CD4-positive, alpha-beta T cell (primary cell): Measurements from ENCODE around the gene NECAB3. TPM values are rescaled to one million over a fixed set of nuclear protein-coding genes. Genes with fewer than 3 reads are reported as not detected.
A peak's percentile ranks its signal among the peaks of the same experiment; 100 is the strongest.

ENCODE experiments used
- ATAC-seq: fragments of 200-7000 bp; cut with Tn5 transposase; one replicate; pipeline ENCODE4 v1.10.0; 2022; ENCODE audit warnings: mild to moderate bottlenecking; ENCODE audit not compliant: poor library complexity
- CTCF ChIA-PET: fragments of 350-600 bp; sonication (Branson Sonifier 250); formaldehyde crosslinking; loops from one replicate; lab custom pipeline; 2021; ENCODE audit warnings: antibody characterized with exemption, inconsistent platforms; lab: Charles Lee
- POLR2A ChIA-PET: fragments of 350-600 bp; sonication (Branson Sonifier 250); formaldehyde crosslinking; loops from one replicate; lab custom pipeline; 2021; ENCODE audit warnings: antibody characterized with exemption, inconsistent platforms; lab: Charles Lee
- DNase-seq, 14 experiments: peaks; one replicate each; pipeline ENCODE4 v3.0.0-alpha.2; 2013 to 2020; ENCODE audit warnings: mixed read lengths in 2 of 14
- H3K27ac ChIP-seq, 2 donors: one replicate each; pipeline versions ENCODE4 v1.5.1 to v1.7.0; 2013; ENCODE audit warnings: low read length in 2 of 2, low read depth in 1 of 2, mild to moderate bottlenecking in 1 of 2
- H3K27me3 ChIP-seq, 2 experiments: 1 replicate in 1 of 2; 2 replicates in 1 of 2; pipeline versions ENCODE4 v1.6.1 to v1.7.0; 2013; ENCODE audit warnings: low read length in 2 of 2, control low read depth in 1 of 2, mild to moderate bottlenecking in 1 of 2, moderate library complexity in 1 of 2; ENCODE audit not compliant: insufficient read depth in 2 of 2, control insufficient read depth in 1 of 2
- H3K36me3 ChIP-seq: one replicate; pipeline ENCODE4 v1.6.1; 2013; ENCODE audit warnings: low read length, control low read depth; ENCODE audit not compliant: insufficient read depth
- H3K4me1 ChIP-seq: one replicate; pipeline ENCODE4 v1.6.1; 2013; ENCODE audit warnings: low read length, control low read depth; ENCODE audit not compliant: insufficient read depth
- H3K4me3 ChIP-seq: one replicate; pipeline ENCODE4 v1.5.1; 2013; ENCODE audit warnings: mild to moderate bottlenecking, low read length, moderate library complexity
- H3K9me3 ChIP-seq, 2 experiments: 1 replicate in 1 of 2; 2 replicates in 1 of 2; pipeline versions ENCODE4 v1.6.1 to v1.7.0; 2013; ENCODE audit warnings: low read length in 2 of 2, mild to moderate bottlenecking in 2 of 2, control low read depth in 1 of 2, moderate library complexity in 1 of 2; ENCODE audit not compliant: control insufficient read depth in 1 of 2, insufficient read depth in 1 of 2
- H3K27ac Mint-ChIP-seq: one replicate; pipeline ENCODE4 v1.8.0; 2020; ENCODE audit warnings: mixed read lengths
- H3K27me3 Mint-ChIP-seq: one replicate; pipeline ENCODE4 v1.8.0; 2021; ENCODE audit warnings: mixed read lengths
- H3K36me3 Mint-ChIP-seq: one replicate; pipeline ENCODE4 v1.8.0; 2021; ENCODE audit warnings: low read depth, mixed read lengths
- H3K4me1 Mint-ChIP-seq: one replicate; pipeline ENCODE4 v1.8.0; 2021; ENCODE audit warnings: low read depth, mixed read lengths
- H3K4me3 Mint-ChIP-seq: one replicate; pipeline ENCODE4 v1.8.0; 2020; ENCODE audit warnings: mild to moderate bottlenecking, mixed read lengths
- H3K9me3 Mint-ChIP-seq: one replicate; pipeline ENCODE4 v1.8.0; 2020; ENCODE audit warnings: mixed read lengths
- intact Hi-C, 2 experiments: fragments of 100-400 bp; cut with DNase I in 1 of 2; cut with micrococcal nuclease in 1 of 2; formaldehyde crosslinking; loops; one replicate each; pipeline versions ENCODE4 v1.15.1 to v1.9.0; 2023 to 2025; cut with DNase I, micrococcal nuclease
- total RNA-seq, 174 experiments: library from RNA in 2 of 174; stranded (reverse) in 2 of 174; gene quantifications; one replicate each; pipeline ENCODE4 v1.2.3 and lab custom pipeline; 2021 to 2026
- TF ChIP-seq, protein P1 (sequence below): fragments of 200-600 bp; IDR thresholded peaks from one replicate; pipeline ENCODE4 v1.8.0; 2022; ENCODE audit warnings: antibody characterized with exemption, mild to moderate bottlenecking

The NECAB3 gene
- total RNA-seq, 2 experiments from 2014 or later, result 8.7 to 9.2 TPM

DNA sequence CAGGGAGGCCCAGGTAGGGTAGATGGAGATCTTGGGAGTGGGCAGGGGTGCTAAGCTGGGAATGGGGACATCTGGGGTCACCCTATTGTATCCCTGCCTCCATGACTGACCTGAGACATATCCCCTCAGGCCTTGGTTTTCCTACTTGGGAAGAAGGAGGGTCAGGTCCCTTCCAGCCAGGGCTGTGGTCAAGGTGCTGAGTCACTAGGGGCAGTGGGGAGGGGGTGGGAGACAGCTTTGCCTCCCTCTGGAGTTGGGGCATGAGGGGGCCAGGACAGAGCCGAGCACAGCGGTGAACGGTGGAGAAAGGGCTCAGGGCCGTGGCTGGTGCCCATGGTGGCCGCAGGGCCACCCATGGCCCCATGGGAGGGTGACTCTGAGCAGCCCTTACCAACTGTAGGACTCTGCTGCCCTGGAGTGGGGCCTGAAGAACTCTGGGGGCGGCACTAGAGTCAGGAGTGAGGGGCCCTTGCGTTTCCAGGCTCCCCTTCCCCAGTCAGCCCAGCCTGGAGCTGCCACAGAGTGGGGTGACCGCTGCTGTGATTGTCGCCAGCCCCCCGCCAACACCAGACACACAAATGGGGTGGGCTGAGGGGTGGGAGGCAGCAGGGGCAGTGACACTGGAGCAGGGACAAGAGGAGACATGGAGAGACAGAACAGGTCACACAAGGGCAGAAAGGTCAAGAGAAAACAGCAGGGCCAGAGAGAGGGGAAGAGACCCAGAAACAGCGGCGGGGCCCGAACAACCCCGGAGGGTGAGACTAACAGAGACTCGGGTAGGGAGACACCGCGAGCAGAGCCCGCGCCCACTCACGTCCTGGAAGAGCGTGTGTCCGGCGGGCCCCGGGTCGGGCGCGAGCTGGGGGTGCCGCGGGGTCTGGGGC lies 576 bp downstream of the NECAB3 start:
- DNase-seq (no peak), ATAC-seq (no peak)
- intact Hi-C loops, result no loop called here
- H3K9me3 Mint-ChIP-seq, result no peaks in the 10 kb centered on the region
- H3K4me3 Mint-ChIP-seq, result peak overlapping the region; percentile 87
- CTCF ChIA-PET, result no interaction called here
- no peaks in the 10 kb centered on the region for H3K36me3 Mint-ChIP-seq
- no peak overlapping the region for H3K27ac ChIP-seq
- H3K36me3 ChIP-seq, result no peaks in the 10 kb centered on the region
- H3K4me1 Mint-ChIP-seq, result peaks cover 33% of the 10 kb centered on the region
- no peaks in the 10 kb centered on the region for H3K27me3 Mint-ChIP-seq
- POLR2A ChIA-PET, result interaction anchor here (1.8 kb wide), 1 partner anchor 10 kb away, joined by 6 read pairs; no protein-coding TSS in a partner anchor
- peak overlapping the region; percentile 67 for H3K27ac Mint-ChIP-seq
- no peaks in the 10 kb centered on the region for H3K9me3 ChIP-seq
- H3K4me1 ChIP-seq, result peaks cover 53% of the 10 kb centered on the region
- TF ChIP-seq, protein P1, sequence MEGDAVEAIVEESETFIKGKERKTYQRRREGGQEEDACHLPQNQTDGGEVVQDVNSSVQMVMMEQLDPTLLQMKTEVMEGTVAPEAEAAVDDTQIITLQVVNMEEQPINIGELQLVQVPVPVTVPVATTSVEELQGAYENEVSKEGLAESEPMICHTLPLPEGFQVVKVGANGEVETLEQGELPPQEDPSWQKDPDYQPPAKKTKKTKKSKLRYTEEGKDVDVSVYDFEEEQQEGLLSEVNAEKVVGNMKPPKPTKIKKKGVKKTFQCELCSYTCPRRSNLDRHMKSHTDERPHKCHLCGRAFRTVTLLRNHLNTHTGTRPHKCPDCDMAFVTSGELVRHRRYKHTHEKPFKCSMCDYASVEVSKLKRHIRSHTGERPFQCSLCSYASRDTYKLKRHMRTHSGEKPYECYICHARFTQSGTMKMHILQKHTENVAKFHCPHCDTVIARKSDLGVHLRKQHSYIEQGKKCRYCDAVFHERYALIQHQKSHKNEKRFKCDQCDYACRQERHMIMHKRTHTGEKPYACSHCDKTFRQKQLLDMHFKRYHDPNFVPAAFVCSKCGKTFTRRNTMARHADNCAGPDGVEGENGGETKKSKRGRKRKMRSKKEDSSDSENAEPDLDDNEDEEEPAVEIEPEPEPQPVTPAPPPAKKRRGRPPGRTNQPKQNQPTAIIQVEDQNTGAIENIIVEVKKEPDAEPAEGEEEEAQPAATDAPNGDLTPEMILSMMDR, result no peak
- peak overlapping the region; percentile 65 for H3K4me3 ChIP-seq
- no peaks in the 10 kb centered on the region for H3K27me3 ChIP-seq

DNA sequence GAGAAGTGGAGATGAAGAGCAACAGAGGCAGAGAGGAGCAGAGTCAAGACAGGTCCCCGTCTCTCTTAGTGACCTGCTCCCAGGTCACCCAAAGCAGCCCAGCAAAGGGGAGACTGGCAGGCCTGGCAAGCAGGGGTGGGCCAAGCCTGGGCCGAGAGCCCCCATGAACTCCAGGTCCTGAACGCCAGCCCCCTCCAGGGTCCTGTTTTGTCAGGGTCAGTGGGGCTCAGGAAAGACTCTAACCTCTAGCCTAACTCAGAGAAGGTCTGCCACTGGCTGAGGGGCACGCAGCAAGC lies 1.2 kb downstream of the NECAB3 start:
- peaks cover 27% of the 10 kb centered on the region for H3K4me1 Mint-ChIP-seq
- H3K27ac Mint-ChIP-seq, result peak overlapping the region; percentile 67
- ATAC-seq, result no peak
- DNase-seq, result no peak
- intact Hi-C loops, result no loop called here
- ChIA-PET CTCF (no interaction called here), POLR2A (interaction anchor here (1.8 kb wide), 1 partner anchor 10 kb away, joined by 6 read pairs; no protein-coding TSS in a partner anchor)
- no peaks in the 10 kb centered on the region for H3K27me3 Mint-ChIP-seq
- peak overlapping the region; percentile 86 for H3K4me3 Mint-ChIP-seq
- H3K27ac ChIP-seq, result no peak overlapping the region
- H3K4me1 ChIP-seq, result peaks cover 53% of the 10 kb centered on the region
- no peaks in the 10 kb centered on the region for H3K9me3 ChIP-seq
- no peaks in the 10 kb centered on the region for H3K9me3 Mint-ChIP-seq
- H3K27me3 ChIP-seq, result no peaks in the 10 kb centered on the region
- H3K4me3 ChIP-seq, result no peak overlapping the region
- H3K36me3 ChIP-seq, result no peaks in the 10 kb centered on the region
- TF ChIP-seq, protein P1, result no peak
- H3K36me3 Mint-ChIP-seq, result no peaks in the 10 kb centered on the region

DNA sequence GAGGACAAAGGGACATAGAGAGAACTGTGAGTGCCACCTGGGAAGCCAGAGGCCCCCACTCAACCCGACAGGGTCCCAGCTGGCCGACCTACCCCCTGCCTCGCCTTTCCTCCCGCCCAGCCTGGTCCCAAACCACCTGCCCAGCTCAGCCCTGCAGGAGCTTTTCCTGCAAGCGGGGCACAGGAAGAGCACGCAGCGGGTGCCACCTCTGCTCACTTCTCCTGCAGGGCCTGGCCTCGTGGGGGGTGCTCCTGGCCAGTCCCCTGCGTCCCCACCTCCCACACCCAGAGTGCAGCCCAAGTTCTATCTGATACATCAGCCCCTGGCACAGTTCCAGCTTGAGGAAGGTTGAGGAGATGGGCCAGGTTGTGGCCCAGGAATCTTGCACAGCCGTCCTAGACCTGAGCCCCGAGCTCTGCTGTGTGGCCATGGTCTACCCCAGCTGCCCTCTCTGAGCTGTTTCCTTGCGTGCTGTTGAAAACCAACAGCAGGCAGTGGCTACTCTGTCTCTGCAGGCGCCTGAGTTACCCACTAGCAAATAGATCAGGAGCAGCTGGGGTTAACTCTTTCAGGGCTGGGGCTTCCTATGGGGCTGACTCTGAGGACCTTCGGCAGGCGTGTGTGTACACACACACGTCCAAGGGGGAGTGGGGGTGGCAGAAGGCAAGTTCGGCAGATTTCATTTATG lies 1.7 kb downstream of the NECAB3 start:
- ATAC-seq (no peak), DNase-seq (no peak)
- H3K36me3 ChIP-seq, result no peaks in the 10 kb centered on the region
- no peaks in the 10 kb centered on the region for H3K36me3 Mint-ChIP-seq
- H3K27me3 ChIP-seq, result no peaks in the 10 kb centered on the region
- no peak overlapping the region for H3K4me3 ChIP-seq
- no peaks in the 10 kb centered on the region for H3K27me3 Mint-ChIP-seq
- TF ChIP-seq, protein P1, result no peak
- H3K4me1 ChIP-seq, result peaks cover 53% of the 10 kb centered on the region
- intact Hi-C loops, result no loop called here
- H3K27ac ChIP-seq, result no peak overlapping the region
- H3K4me3 Mint-ChIP-seq, result peak overlapping the region; percentile 86
- ChIA-PET POLR2A (interaction anchor here (1.8 kb wide), 1 partner anchor 9 kb away, joined by 6 read pairs; no protein-coding TSS in a partner anchor), CTCF (no interaction called here)
- H3K27ac Mint-ChIP-seq, result peak overlapping the region; percentile 67
- H3K4me1 Mint-ChIP-seq, result peaks cover 22% of the 10 kb centered on the region
- no peaks in the 10 kb centered on the region for H3K9me3 ChIP-seq
- no peaks in the 10 kb centered on the region for H3K9me3 Mint-ChIP-seq
